Measurements from ENCODE around the gene TNFRSF18. TPM values are rescaled to one million over a fixed set of nuclear protein-coding genes. Genes with fewer than 3 reads are reported as not detected.

Gene TNFRSF18
- total RNA-seq, 4 donors from 2014 or later = 0.29 to 0.66 TPM; not detected in 2

DNA sequence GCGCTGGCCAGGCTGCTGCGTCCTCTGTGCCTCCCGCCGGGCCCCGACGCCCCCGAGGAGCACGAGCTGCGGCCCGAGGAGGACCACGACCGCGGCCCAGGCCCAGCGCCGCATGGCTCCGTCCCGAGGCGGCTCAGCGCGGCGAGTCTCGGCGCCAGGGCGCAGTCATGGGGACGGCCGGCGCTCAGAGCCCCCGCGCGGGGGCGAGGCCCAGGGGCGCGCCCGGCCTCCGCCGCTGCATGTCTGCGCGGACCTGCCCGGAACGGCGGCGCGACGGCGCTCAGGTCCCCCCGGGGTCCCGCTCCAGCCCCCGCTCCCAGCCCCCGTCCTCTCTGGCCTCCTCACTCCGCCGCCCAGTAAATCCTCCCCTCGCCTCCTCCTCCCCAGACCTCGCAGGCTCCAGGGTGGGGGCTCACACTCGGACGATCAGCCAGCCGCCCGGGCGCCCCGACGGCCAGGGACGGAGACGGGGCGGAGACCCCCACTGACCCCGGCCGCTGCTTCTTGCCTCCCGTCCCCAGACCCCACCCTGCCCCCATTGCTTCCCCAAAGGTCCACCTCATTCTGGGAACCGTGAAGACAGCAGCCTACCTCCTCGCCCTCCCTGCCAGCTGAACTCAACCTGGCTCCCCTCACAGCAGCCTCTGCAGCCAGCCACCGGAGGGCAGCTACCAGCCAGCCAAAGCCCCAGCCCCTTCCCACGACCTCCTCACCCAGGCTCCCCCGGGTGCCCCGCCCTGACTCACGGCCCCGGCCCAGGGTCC lies 40.4 kb upstream of the TNFRSF18 start, which contains the start of gene C1QTNF12:
TSS of gene C1QTNF12 (minus strand) at position 146 of the 764 bp plus-strand sequence. CDS start at position 114, 32 bp downstream.
- 2% methylated on average over 9 of the region's 74 CpGs for WGBS
- no peak for DNase-seq (ENCODE audit: extremely low spot score)
- TF ChIP-seq CTCF (IDR thresholded peaks at IDR 0.05) (no peak), POLR2A (IDR thresholded peaks at IDR 0.05; ENCODE audit: low read depth) (no peak), POLR2AphosphoS5 (IDR thresholded peaks at IDR 0.05) (no peak), EP300 (IDR thresholded peaks at IDR 0.05) (no peak)
- no peak within 1 kb of the TSS for H3K27ac ChIP-seq (replicated peaks in 1 of 4)
- H3K4me1 ChIP-seq = peaks cover 3 to 19% (median 15%) of the 10 kb centered on the region in 4 donors
- no peaks in the 10 kb centered on the region for H3K9me3 ChIP-seq
- intact Hi-C loops (cut with DNase I) = no loop called here
- peaks cover 0 to 31% (median 6%) of the 10 kb centered on the region in 4 donors for H3K36me3 ChIP-seq
- H3K4me3 ChIP-seq = peak within 1 kb of the TSS in 2 of 4 donors; percentile 5 to 24
- H3K27me3 ChIP-seq = peaks cover 0 to 41% (median 18%) of the 10 kb centered on the region in 4 donors

GRCh38 chr1:1245817-1246576 lies 39.6 kb upstream of the TNFRSF18 start:
- Histone ChIP-seq H3K27ac (replicated peaks in 1 of 4) (no peak overlapping the region), H3K36me3 (peaks cover 0 to 28% (median 4%) of the 10 kb centered on the region in 4 donors), H3K27me3 (peaks cover 0 to 49% (median 18%) of the 10 kb centered on the region in 4 donors), H3K9me3 (no peaks in the 10 kb centered on the region), H3K4me3 (peak overlapping the region in 2 of 4 donors; percentile 5 to 24), H3K4me1 (peaks cover 3 to 19% (median 15%) of the 10 kb centered on the region in 4 donors)
- no peak for DNase-seq (ENCODE audit: extremely low spot score)
- WGBS = 80% methylated on average over 7 of the region's 45 CpGs
- intact Hi-C loops (cut with DNase I) = no loop called here
- no peak for TF ChIP-seq POLR2A (IDR thresholded peaks at IDR 0.05; ENCODE audit: low read depth)
- no peak for TF ChIP-seq CTCF (IDR thresholded peaks at IDR 0.05)
- no peak for TF ChIP-seq POLR2AphosphoS5 (IDR thresholded peaks at IDR 0.05)
- no peak for TF ChIP-seq EP300 (IDR thresholded peaks at IDR 0.05)

GRCh38 chr1:1245178-1245816 lies 38.9 kb upstream of the TNFRSF18 start:
- peaks cover 3 to 19% (median 15%) of the 10 kb centered on the region in 4 donors for H3K4me1 ChIP-seq
- peaks cover 0 to 24% (median 4%) of the 10 kb centered on the region in 4 donors for H3K36me3 ChIP-seq
- no peaks in the 10 kb centered on the region for H3K9me3 ChIP-seq
- WGBS = 85% methylated on average over 12 of the region's 23 CpGs
- TF ChIP-seq EP300 (IDR thresholded peaks at IDR 0.05) (no peak), CTCF (IDR thresholded peaks at IDR 0.05) (no peak), POLR2A (IDR thresholded peaks at IDR 0.05; ENCODE audit: low read depth) (no peak), POLR2AphosphoS5 (IDR thresholded peaks at IDR 0.05) (no peak)
- H3K4me3 ChIP-seq = no peak overlapping the region
- peaks cover 0 to 56% (median 18%) of the 10 kb centered on the region in 4 donors for H3K27me3 ChIP-seq
- DNase-seq (ENCODE audit: extremely low spot score) = no peak
- no peak overlapping the region for H3K27ac ChIP-seq (replicated peaks in 1 of 4)
- intact Hi-C loops (cut with DNase I) = no loop called here

GRCh38 chr1:1244192-1244811 lies 37.9 kb upstream of the TNFRSF18 start:
- Histone ChIP-seq H3K4me3 (peak overlapping the region in 2 of 4 donors; percentile 8 to 22), H3K9me3 (no peaks in the 10 kb centered on the region), H3K27ac (replicated peaks in 1 of 4) (no peak overlapping the region), H3K4me1 (peaks cover 3 to 26% (median 17%) of the 10 kb centered on the region in 4 donors), H3K27me3 (peaks cover 0 to 66% (median 18%) of the 10 kb centered on the region in 4 donors), H3K36me3 (peaks cover 0 to 24% (median 4%) of the 10 kb centered on the region in 4 donors)
- intact Hi-C loops (cut with DNase I) = no loop called here
- TF ChIP-seq CTCF (IDR thresholded peaks at IDR 0.05) (no peak), POLR2A (IDR thresholded peaks at IDR 0.05; ENCODE audit: low read depth) (no peak), EP300 (IDR thresholded peaks at IDR 0.05) (no peak), POLR2AphosphoS5 (IDR thresholded peaks at IDR 0.05) (no peak)
- 83% methylated on average over 29 of the region's 30 CpGs for WGBS
- no peak for DNase-seq (ENCODE audit: extremely low spot score)

Data from esophagus muscularis mucosa (tissue), 4 donors.